Ovary (tissue), 3 donors: ENCODE measurements around the gene CDK9.

ENCODE experiments used
- CTCF ChIP-seq, 3 donors: fragments of 450-650 bp in 2 of 3; fragments of 200-600 bp in 1 of 3; IDR thresholded peaks; one replicate each; pipeline versions ENCODE4 v1.5.1 to v1.8.0; 2016 to 2022; ENCODE audit warnings: antibody characterized with exemption in 3 of 3, mild to moderate bottlenecking in 1 of 3
- EP300 ChIP-seq: sonication (generic); formaldehyde crosslinking; IDR thresholded peaks from one replicate; pipeline ENCODE4 v1.6.1; 2017; ENCODE audit warnings: antibody characterized with exemption
- POLR2A ChIP-seq: fragments of 450-650 bp; IDR thresholded peaks from one replicate; pipeline ENCODE4 v1.6.1; 2017; ENCODE audit warnings: antibody characterized with exemption, mild to moderate bottlenecking, moderate library complexity
- donor health status: DM: no; HTN: no; CAD: no.

- TF ChIP-seq CTCF (IDR thresholded peaks at IDR 0.05) (no peak), EP300 (no peak), POLR2A (no peak)
These were observed 2.6 kb downstream of the CDK9 start for GRCh38 chr9:127788337-127789011.
